Hepatocyte (in vitro differentiated cells): Measurements from ENCODE around the gene NBAS.

Experiments
- CTCF ChIP-seq: fragments of 200-600 bp; sonication (generic); IDR thresholded peaks from 2 replicates; pipeline ENCODE4 v1.5.1; 2016; ENCODE audit warnings: antibody characterized with exemption, mild to moderate bottlenecking; ENCODE audit not compliant: poor library complexity
- EZH2 ChIP-seq: fragments of 200-600 bp; sonication (generic); IDR thresholded peaks from 2 replicates; pipeline ENCODE4 v1.6.1; 2016; ENCODE audit warnings: antibody characterized with exemption, mild to moderate bottlenecking, borderline replicate concordance

- TF ChIP-seq CTCF (no peak), EZH2 (no peak)
These were observed 75.2 kb downstream of the NBAS start for GRCh38 chr2:15485949-15486348.
